Endothelial cell of umbilical vein (primary cell): ENCODE results near the gene AKAP8L. TPM values are rescaled to one million over a fixed set of nuclear protein-coding genes. Genes with fewer than 3 reads are reported as not detected.

ENCODE experiments used
- BruUV-seq: library from RNA; stranded (reverse); fragments of 400-500 nt; replicated peaks from 2 replicates; lab custom pipeline; 2021; lab: Mats Ljungman, UMichigan
- CTCF ChIA-PET: fragments of 300-600, 350-600 bp; sonication (Branson Sonifier 250); formaldehyde crosslinking; loops from one replicate; lab custom pipeline; 2021; ENCODE audit warnings: antibody characterized with exemption, inconsistent platforms; lab: Charles Lee
- POLR2A ChIA-PET: fragments of 300-600, 350-600 bp; sonication (Branson Sonifier 250); formaldehyde crosslinking; loops from one replicate; lab custom pipeline; 2021; ENCODE audit warnings: antibody characterized with exemption, inconsistent platforms; lab: Charles Lee
- DNase-seq: peaks from one replicate; pipeline ENCODE4 v3.0.0-alpha.2; 2011; ENCODE audit warnings: low read depth, low spot score
- FAIRE-seq: peaks from 2 replicates; lab custom pipeline; 2011; peaks lifted over from hg19 to GRCh38; lab: Jason Lieb, UNC
- H2AFZ ChIP-seq: 2 replicates; pipeline ENCODE4 v1.6.0; 2012; ENCODE audit warnings: low read depth, low read length, control low read depth, inconsistent platforms
- H3K27ac ChIP-seq: 2 replicates; pipeline ENCODE4 v1.5.1; 2011; ENCODE audit warnings: low read depth, mild to moderate bottlenecking, control low read depth, low read length, moderate library complexity; ENCODE audit not compliant: insufficient read depth
- H3K27me3 ChIP-seq, 2 experiments: 2 replicates each; pipeline versions ENCODE4 v1.6.0 to v1.6.1; 2011; ENCODE audit warnings: low read length in 2 of 2, mixed read lengths in 1 of 2; ENCODE audit not compliant: control insufficient read depth in 2 of 2, insufficient read depth in 2 of 2
- H3K36me3 ChIP-seq, 2 experiments: 2 replicates in 1 of 2; 3 replicates in 1 of 2; pipeline ENCODE4 v1.5.1; 2011; ENCODE audit warnings: low read length in 2 of 2, mild to moderate bottlenecking in 1 of 2, moderate library complexity in 1 of 2; ENCODE audit not compliant: control insufficient read depth in 2 of 2, insufficient read depth in 2 of 2; ENCODE audit errors: extremely low read depth in 1 of 2
- H3K4me1 ChIP-seq: 3 replicates; pipeline ENCODE4 v1.5.1; 2011; ENCODE audit warnings: mild to moderate bottlenecking, low read length; ENCODE audit not compliant: control insufficient read depth, insufficient read depth; ENCODE audit errors: extremely low read depth
- H3K4me2 ChIP-seq: 2 replicates; pipeline ENCODE4 v1.6.1; 2011; ENCODE audit warnings: low read length, control low read depth, mixed read lengths; ENCODE audit not compliant: insufficient read depth
- H3K4me3 ChIP-seq, 3 experiments: fragments of 200-600 bp in 1 of 3; sonication (generic), shearing (Covaris generic) in 1 of 3; replicated peaks in 1 of 3; 2 replicates each; pipeline ENCODE4 v1.5.1; 2011 to 2016; ENCODE audit warnings: control low read depth in 3 of 3, low read length in 3 of 3, mild to moderate bottlenecking in 2 of 3, inconsistent platforms in 1 of 3, low read depth in 1 of 3, moderate library complexity in 1 of 3; ENCODE audit not compliant: insufficient read depth in 1 of 3
- H3K79me2 ChIP-seq: 2 replicates; pipeline ENCODE4 v1.6.0; 2012; ENCODE audit warnings: low read length, inconsistent platforms; ENCODE audit not compliant: control insufficient read depth, insufficient read depth
- H3K9ac ChIP-seq: replicated peaks from 2 replicates; pipeline ENCODE3; 2011; ENCODE audit warnings: low read length, control low read depth; ENCODE audit not compliant: insufficient read depth; ENCODE audit errors: extremely low read depth
- H3K9me1 ChIP-seq: replicated peaks from 3 replicates; pipeline ENCODE4 v1.6.0; 2011; ENCODE audit warnings: mild to moderate bottlenecking, low read length; ENCODE audit not compliant: control insufficient read depth, insufficient read depth; ENCODE audit errors: extremely low read depth
- H3K9me3 ChIP-seq: replicated peaks from 2 replicates; pipeline ENCODE4 v1.5.1; 2012; ENCODE audit warnings: low read length, inconsistent platforms; ENCODE audit not compliant: control insufficient read depth, insufficient read depth
- H4K20me1 ChIP-seq: replicated peaks from 2 replicates; pipeline ENCODE3; 2011; ENCODE audit warnings: mild to moderate bottlenecking, low read length; ENCODE audit not compliant: control insufficient read depth, insufficient read depth; ENCODE audit errors: extremely low read depth
- CTCF ChIP-seq, 2 donors: IDR thresholded peaks; 1 replicate in 1 of 2; 2 replicates in 1 of 2; pipeline ENCODE4 v1.5.1; 2011; ENCODE audit warnings: low read length in 2 of 2, mild to moderate bottlenecking in 2 of 2, moderate library complexity in 2 of 2, control low read depth in 1 of 2, inconsistent platforms in 1 of 2, low read depth in 1 of 2; ENCODE audit not compliant: insufficient read depth in 1 of 2; ENCODE audit errors: extremely low read depth in 1 of 2
- EZH2 ChIP-seq: IDR thresholded peaks from 2 replicates; pipeline ENCODE4 v1.6.1; 2012; ENCODE audit warnings: borderline replicate concordance, low read depth, mild to moderate bottlenecking, moderate library complexity, low read length, inconsistent platforms; ENCODE audit not compliant: severe bottlenecking
- FOS ChIP-seq: IDR thresholded peaks from 2 replicates; pipeline ENCODE4 v1.6.1; 2011; ENCODE audit warnings: mild to moderate bottlenecking, low read length, moderate library complexity, borderline replicate concordance; ENCODE audit not compliant: insufficient read depth
- GATA2 ChIP-seq: IDR thresholded peaks from 2 replicates; pipeline ENCODE4 v1.7.0; 2011; ENCODE audit warnings: low read depth, mild to moderate bottlenecking, moderate library complexity, mixed read lengths, low read length; ENCODE audit not compliant: insufficient read length, insufficient read depth
- JUN ChIP-seq: IDR thresholded peaks from 2 replicates; pipeline ENCODE4 v1.6.1; 2011; ENCODE audit warnings: borderline replicate concordance, low read depth; ENCODE audit not compliant: insufficient read length, insufficient read depth
- MAX ChIP-seq: IDR thresholded peaks from 2 replicates; pipeline ENCODE4 v1.6.1; 2011; ENCODE audit not compliant: insufficient read depth, insufficient read length
- MYC ChIP-seq: IDR thresholded peaks from one replicate; pipeline ENCODE4 v1.6.1; 2011; ENCODE audit warnings: mild to moderate bottlenecking, low read depth, low read length
- POLR2A ChIP-seq: IDR thresholded peaks from 2 replicates; pipeline ENCODE4 v1.6.1; 2012; ENCODE audit warnings: low read depth, mild to moderate bottlenecking, control low read depth, low read length
- POLR2AphosphoS5 ChIP-seq: IDR thresholded peaks from 2 replicates; pipeline ENCODE4 v1.6.1; 2012; ENCODE audit warnings: low read depth, mild to moderate bottlenecking, control low read depth, low read length, moderate library complexity; ENCODE audit not compliant: insufficient read depth
- dilution Hi-C: fragments of 300-500 bp; cut with MboI; formaldehyde crosslinking; loops from one replicate; pipeline ENCODE4 v1.15.0; 2019; ENCODE audit warnings: low sequenced_read_pairs; ENCODE audit not compliant: extremely low pct_ligation_motif_present
- intact Hi-C: fragments of 100-400 bp; cut with micrococcal nuclease; formaldehyde crosslinking; loops from one replicate; pipeline ENCODE4 v1.10.0; 2022
- polyA plus RNA-seq, 4 experiments: library from polyadenylated mRNA; depleted of rRNA in 3 of 4; stranded (reverse) in 3 of 4; unstranded in 1 of 4; fragments of >200 nt; gene quantifications; 2 replicates each; pipeline versions ENCODE4 v1.2.1 to v1.2.3, GENCODE V29; 2011 to 2012; ENCODE audit warnings: missing spikeins in 1 of 4
- total RNA-seq: library from RNA; stranded (reverse); gene quantifications from 2 replicates; pipeline ENCODE4 v1.2.3, GENCODE V29; 2021

AKAP8L gene
- total and polyA plus RNA-seq, 2 donors (not counting 3 experiments of a cell fraction or from before 2014, with no cell fraction given), result 63.9 to 99.6 TPM

GRCh38 chr19:15404780-15405211, 14.0 kb downstream of the AKAP8L start:
- DNase-seq, result no peak
- Histone ChIP-seq H3K79me2 (peaks cover 69% of the 10 kb centered on the region), H3K4me1 (no peaks in the 10 kb centered on the region), H3K4me2 (no peak overlapping the region), H2AFZ (no peak overlapping the region), H3K4me3 (no peak overlapping the region), H3K9me1 (no peaks in the 10 kb centered on the region), H3K9me3 (no peaks in the 10 kb centered on the region), H3K9ac (no peak overlapping the region), H4K20me1 (peaks cover 3% of the 10 kb centered on the region), H3K27me3 (no peaks in the 10 kb centered on the region), H3K27ac (no peak overlapping the region), H3K36me3 (peaks cover 3 to 39% of the 10 kb centered on the region in 2 experiments)
- POLR2A ChIA-PET, result no interaction called here
- BruUV-seq, result no TSS peak
- dilution Hi-C loops (no loop called here), intact Hi-C loops (no loop called here)
- TF ChIP-seq POLR2A (no peak), EZH2 (no peak), CTCF (IDR thresholded peaks at IDR 0.05; ENCODE audit: extremely low read depth in 1 of 2, insufficient read depth in 1 of 2, low read depth in 1 of 2, low read length in 2 of 2) (no peak), MYC (no peak), MAX (no peak), GATA2 (no peak), JUN (no peak), POLR2AphosphoS5 (no peak), FOS (no peak)
- CTCF ChIA-PET, result interaction anchor here (1.2 kb wide), 1 partner anchor 151 kb away, joined by 4 read pairs; no protein-coding TSS in a partner anchor
- FAIRE-seq, result no peak
